Mucosa of descending colon (tissue), 3 donors: ENCODE data around the gene ANGPT4. TPM values are rescaled to one million over a fixed set of nuclear protein-coding genes. Genes with fewer than 3 reads are reported as not detected.

Experiments
- ATAC-seq: fragments of 200-7000 bp; cut with Tn5 transposase; one replicate; pipeline ENCODE4 v1.9.1; 2020; ENCODE audit warnings: mild to moderate bottlenecking, moderate library complexity
- DNase-seq, 3 donors: peaks; one replicate each; pipeline ENCODE4 v3.0.0-alpha.2; 2020
- H3K36me3 ChIP-seq: fragments of 200-600 bp; one replicate; pipeline ENCODE4 v1.8.0; 2021; ENCODE audit warnings: low read depth, mild to moderate bottlenecking
- H3K4me1 ChIP-seq: fragments of 200-600 bp; one replicate; pipeline ENCODE4 v1.8.0; 2021; ENCODE audit warnings: low read depth, mild to moderate bottlenecking
- H3K4me3 ChIP-seq: fragments of 200-600 bp; one replicate; pipeline ENCODE4 v1.8.0; 2021; ENCODE audit warnings: mild to moderate bottlenecking
- H3K9me3 ChIP-seq: fragments of 200-600 bp; one replicate; pipeline ENCODE4 v1.8.0; 2021; ENCODE audit warnings: mild to moderate bottlenecking
- intact Hi-C, 2 donors: fragments of 100-400 bp; cut with DNase I in 1 of 2; cut with micrococcal nuclease in 1 of 2; formaldehyde crosslinking; loops; one replicate each; pipeline versions ENCODE4 v1.11.0 to v1.11.1; 2022; cut with DNase I, micrococcal nuclease
- total RNA-seq, 3 donors: library from RNA; stranded (reverse); fragmentation: NEBNext Ultra II Directional in 2 of 3; extraction: Animal tissue kit (Norgen Biotek cat#: 25700) in 2 of 3; gene quantifications; one replicate each; pipeline versions ENCODE4 v1.2.1 to v1.2.4, GENCODE V29; 2021 to 2023
- TF ChIP-seq, protein P1 (sequence below): fragments of 200-600 bp; IDR thresholded peaks from one replicate; pipeline ENCODE4 v1.8.0; 2022; ENCODE audit warnings: antibody characterized with exemption, mild to moderate bottlenecking
- donor health status: DM: no; HTN: no; CAD: no; lungs with moderate emphysema.
- donor health status: DM: no; HTN: no; CAD: no.
- donor health status: DM: no; HTN: yes; CAD: no.

Gene ANGPT4
- total RNA-seq, 3 donors from 2014 or later: 0.05 TPM; not detected in 2

DNA sequence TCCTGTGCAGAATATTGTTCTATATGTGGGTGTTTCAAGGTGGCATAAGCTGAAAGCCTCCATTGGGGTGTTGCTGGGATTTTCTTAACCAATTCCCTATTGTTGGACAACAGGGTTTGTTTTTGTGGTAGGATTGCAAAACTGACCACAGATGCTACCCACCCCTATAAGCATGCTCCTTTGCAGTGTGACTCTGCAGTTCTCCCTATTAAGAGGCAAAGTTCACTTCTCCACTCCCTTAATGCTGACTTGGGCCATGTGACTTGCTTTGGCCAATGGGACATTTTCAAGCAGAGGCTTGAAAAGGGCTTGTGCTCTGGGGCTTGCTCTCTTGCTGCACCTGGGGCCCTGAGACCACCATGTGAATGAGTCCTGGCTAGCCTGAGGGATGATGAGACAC is 8.5 kb upstream of the ANGPT4 start:
- TF ChIP-seq, protein P1, sequence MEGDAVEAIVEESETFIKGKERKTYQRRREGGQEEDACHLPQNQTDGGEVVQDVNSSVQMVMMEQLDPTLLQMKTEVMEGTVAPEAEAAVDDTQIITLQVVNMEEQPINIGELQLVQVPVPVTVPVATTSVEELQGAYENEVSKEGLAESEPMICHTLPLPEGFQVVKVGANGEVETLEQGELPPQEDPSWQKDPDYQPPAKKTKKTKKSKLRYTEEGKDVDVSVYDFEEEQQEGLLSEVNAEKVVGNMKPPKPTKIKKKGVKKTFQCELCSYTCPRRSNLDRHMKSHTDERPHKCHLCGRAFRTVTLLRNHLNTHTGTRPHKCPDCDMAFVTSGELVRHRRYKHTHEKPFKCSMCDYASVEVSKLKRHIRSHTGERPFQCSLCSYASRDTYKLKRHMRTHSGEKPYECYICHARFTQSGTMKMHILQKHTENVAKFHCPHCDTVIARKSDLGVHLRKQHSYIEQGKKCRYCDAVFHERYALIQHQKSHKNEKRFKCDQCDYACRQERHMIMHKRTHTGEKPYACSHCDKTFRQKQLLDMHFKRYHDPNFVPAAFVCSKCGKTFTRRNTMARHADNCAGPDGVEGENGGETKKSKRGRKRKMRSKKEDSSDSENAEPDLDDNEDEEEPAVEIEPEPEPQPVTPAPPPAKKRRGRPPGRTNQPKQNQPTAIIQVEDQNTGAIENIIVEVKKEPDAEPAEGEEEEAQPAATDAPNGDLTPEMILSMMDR: no peak
- Histone ChIP-seq H3K4me3 (no peak overlapping the region), H3K9me3 (no peaks in the 10 kb centered on the region), H3K36me3 (no peaks in the 10 kb centered on the region), H3K4me1 (no peaks in the 10 kb centered on the region)
- ATAC-seq (no peak), DNase-seq (no peak)
- intact Hi-C loops: no loop called here

DNA sequence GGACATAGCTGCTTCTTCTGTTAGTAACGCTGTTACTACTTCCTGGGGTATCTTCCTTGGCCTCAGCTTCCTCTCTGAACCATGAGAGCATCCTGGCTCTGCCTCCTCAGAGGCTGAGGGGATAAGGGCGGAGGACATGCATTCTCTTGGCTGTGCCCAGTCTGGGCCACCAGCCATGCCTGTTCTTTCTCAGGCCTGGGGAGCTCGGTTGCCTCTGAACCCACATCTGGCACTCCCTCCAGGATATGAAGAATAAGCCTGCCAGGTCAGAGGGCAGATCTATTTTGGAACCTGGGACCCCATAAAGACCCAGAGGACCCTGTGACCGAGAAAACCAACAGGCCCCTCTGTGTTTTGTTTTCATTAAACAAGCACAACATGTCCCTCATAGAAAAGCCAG is 6.6 kb upstream of the ANGPT4 start:
- H3K9me3 ChIP-seq: no peaks in the 10 kb centered on the region
- ATAC-seq (no peak), DNase-seq (no peak)
- H3K36me3 ChIP-seq: no peaks in the 10 kb centered on the region
- TF ChIP-seq, protein P1: no peak
- H3K4me1 ChIP-seq: no peaks in the 10 kb centered on the region
- no peak overlapping the region for H3K4me3 ChIP-seq
- intact Hi-C loops: no loop called here

GRCh38 chr20:921068-921467 is 4.9 kb upstream of the ANGPT4 start:
- no peaks in the 10 kb centered on the region for H3K4me1 ChIP-seq
- intact Hi-C loops: no loop called here
- TF ChIP-seq, protein P1: no peak
- H3K36me3 ChIP-seq: no peaks in the 10 kb centered on the region
- DNase-seq: no peak
- no peak overlapping the region for H3K4me3 ChIP-seq
- ATAC-seq: no peak
- H3K9me3 ChIP-seq: no peaks in the 10 kb centered on the region

- Histone ChIP-seq H3K36me3 (no peaks in the 10 kb centered on the region), H3K9me3 (no peaks in the 10 kb centered on the region), H3K4me3 (no peak overlapping the region), H3K4me1 (no peaks in the 10 kb centered on the region)
- TF ChIP-seq, protein P1: no peak
- ATAC-seq: no peak
- DNase-seq: no peak
- intact Hi-C loops: no loop called here
Observed at GRCh38 chr20:920311-920710, 4.2 kb upstream of the ANGPT4 start.

DNA sequence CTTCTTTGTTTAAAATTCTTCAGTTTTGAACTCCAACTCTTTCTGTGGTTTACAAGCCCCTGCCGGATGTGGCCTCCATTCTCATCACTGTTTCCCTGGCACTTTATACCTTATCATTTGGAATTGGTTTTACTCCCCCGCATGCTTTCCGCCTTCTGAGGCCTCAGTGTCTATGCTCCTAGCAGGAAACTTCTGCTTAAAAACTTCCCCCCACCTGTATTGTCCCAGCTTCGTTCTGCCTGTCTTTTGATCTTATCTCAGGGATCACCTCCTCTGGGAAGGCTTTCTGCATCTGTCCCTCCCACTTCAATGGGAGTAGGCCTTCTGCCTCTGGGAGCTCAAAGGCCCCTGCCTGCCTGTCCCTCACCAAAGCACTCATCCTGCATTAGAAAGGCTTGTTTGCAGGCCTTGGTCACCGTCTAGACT is 3.4 kb upstream of the ANGPT4 start:
- TF ChIP-seq, protein P1: no peak
- H3K9me3 ChIP-seq: no peaks in the 10 kb centered on the region
- intact Hi-C loops: no loop called here
- no peak for DNase-seq
- ATAC-seq: no peak
- H3K4me3 ChIP-seq: no peak overlapping the region
- H3K36me3 ChIP-seq: no peaks in the 10 kb centered on the region
- no peaks in the 10 kb centered on the region for H3K4me1 ChIP-seq

- TF ChIP-seq, protein P1: no peak
Observed at GRCh38 chr20:917416-917815, 1.3 kb upstream of the ANGPT4 start.

More at GRCh38 chr20:917416-917815, 1.3 kb upstream of the ANGPT4 start:
- H3K4me3 ChIP-seq: no peak overlapping the region
- intact Hi-C loops: no loop called here
- no peaks in the 10 kb centered on the region for H3K36me3 ChIP-seq
- H3K4me1 ChIP-seq: no peaks in the 10 kb centered on the region
- DNase-seq (no peak), ATAC-seq (no peak)
- no peaks in the 10 kb centered on the region for H3K9me3 ChIP-seq
